Activated T-helper 1 cell treated with anti-CD3 and anti-CD28 coated beads, Interleukin-12 subunit alpha, Interleukin-12 subunit beta, Interleukin-2, Interleukin-4 antibody, amounts not matched to agents 30 ng/mL and 10 ng/mL and 1 ng/mL, durations not matched to agents 14 hours and 24 hours and 36 hours (primary cell): ENCODE data around the gene LMAN1. TPM values are rescaled to one million over a fixed set of nuclear protein-coding genes. Genes with fewer than 3 reads are reported as not detected.
A peak's percentile ranks its signal among the peaks of the same experiment; 100 is the strongest.

Experiments used
- DNase-seq: peaks from one replicate; pipeline ENCODE4 v3.0.0; 2021; ENCODE audit warnings: low spot score
- H3K27ac Mint-ChIP-seq: one replicate; pipeline ENCODE4 v1.8.0; 2021; ENCODE audit warnings: mild to moderate bottlenecking, mixed read lengths
- H3K27me3 Mint-ChIP-seq: one replicate; pipeline ENCODE4 v1.8.0; 2022; ENCODE audit warnings: mild to moderate bottlenecking, moderate library complexity, mixed read lengths; ENCODE audit not compliant: insufficient read depth
- H3K36me3 Mint-ChIP-seq: one replicate; pipeline ENCODE4 v1.8.0; 2021; ENCODE audit warnings: low read depth, mixed read lengths
- H3K4me1 Mint-ChIP-seq: one replicate; pipeline ENCODE4 v1.8.0; 2021; ENCODE audit warnings: low read depth, mixed read lengths
- H3K4me3 Mint-ChIP-seq: one replicate; pipeline ENCODE4 v1.8.0; 2021; ENCODE audit warnings: mild to moderate bottlenecking, moderate library complexity, mixed read lengths
- H3K9me3 Mint-ChIP-seq: one replicate; pipeline ENCODE4 v1.8.0; 2021; ENCODE audit warnings: mixed read lengths
- intact Hi-C: fragments of 100-400 bp; cut with micrococcal nuclease; formaldehyde crosslinking; loops from one replicate; pipeline ENCODE4 v1.15.1; 2024
- total RNA-seq: library from RNA; stranded (reverse); gene quantifications from 2 replicates; pipeline ENCODE4 v1.2.3, GENCODE V29; 2022

LMAN1 gene
- total RNA-seq, 1 donor from 2014 or later: 147 TPM

DNA sequence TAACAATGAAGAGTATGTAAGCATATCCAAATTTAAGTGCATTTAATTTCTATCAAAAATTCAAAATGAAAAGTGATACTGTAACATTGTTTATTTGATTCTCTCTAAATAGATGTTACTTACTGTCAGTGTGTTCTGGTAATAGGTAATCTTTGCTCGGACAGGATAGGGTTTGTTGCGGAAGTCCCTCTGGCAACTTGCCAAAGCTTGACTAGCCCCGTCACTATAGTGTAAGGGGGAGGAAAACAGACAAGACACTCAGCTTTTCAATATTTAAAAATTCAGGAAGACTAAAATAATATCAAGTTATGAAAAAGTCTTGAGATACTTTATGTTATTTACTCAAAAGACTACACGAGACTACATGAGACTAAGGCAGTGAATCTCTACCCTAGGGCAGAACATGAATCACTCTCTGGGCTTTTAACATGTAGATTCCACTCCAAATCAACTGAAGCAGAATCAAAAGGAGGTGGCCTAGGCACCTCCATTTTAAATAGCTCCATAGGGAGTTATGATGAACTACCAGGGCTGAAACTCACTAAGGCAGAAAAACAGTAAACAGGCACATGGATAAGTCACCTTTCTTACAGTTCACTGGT, 5.9 kb downstream of the LMAN1 start:
- Mint-ChIP-seq H3K27ac (peak overlapping the region; percentile 29), H3K27me3 (no peaks in the 10 kb centered on the region), H3K4me3 (no peak overlapping the region), H3K9me3 (no peaks in the 10 kb centered on the region), H3K36me3 (peaks cover 59% of the 10 kb centered on the region), H3K4me1 (peaks cover 67% of the 10 kb centered on the region)
- DNase-seq: no peak
- intact Hi-C loops: loop anchor here (10.0 kb wide), 1 partner anchor 808 kb away; no protein-coding TSS in a partner anchor

- H3K27me3 Mint-ChIP-seq: no peaks in the 10 kb centered on the region
- DNase-seq: no peak
- peaks cover 65% of the 10 kb centered on the region for H3K4me1 Mint-ChIP-seq
- no peaks in the 10 kb centered on the region for H3K9me3 Mint-ChIP-seq
- peaks cover 65% of the 10 kb centered on the region for H3K36me3 Mint-ChIP-seq
- intact Hi-C loops: loop anchor here (10.0 kb wide), 1 partner anchor 808 kb away; no protein-coding TSS in a partner anchor
- H3K27ac Mint-ChIP-seq: peak overlapping the region; percentile 33
- H3K4me3 Mint-ChIP-seq: no peak overlapping the region
These were observed 6.7 kb downstream of the LMAN1 start for GRCh38 chr18:59352250-59352855.

- DNase-seq: no peak
- Mint-ChIP-seq H3K27me3 (no peaks in the 10 kb centered on the region), H3K4me1 (peaks cover 56% of the 10 kb centered on the region), H3K4me3 (no peak overlapping the region), H3K9me3 (peaks cover 26% of the 10 kb centered on the region), H3K27ac (no peak overlapping the region), H3K36me3 (peaks cover 74% of the 10 kb centered on the region)
- intact Hi-C loops: no loop called here
These were observed 13.5 kb downstream of the LMAN1 start for GRCh38 chr18:59345556-59345955.

DNA sequence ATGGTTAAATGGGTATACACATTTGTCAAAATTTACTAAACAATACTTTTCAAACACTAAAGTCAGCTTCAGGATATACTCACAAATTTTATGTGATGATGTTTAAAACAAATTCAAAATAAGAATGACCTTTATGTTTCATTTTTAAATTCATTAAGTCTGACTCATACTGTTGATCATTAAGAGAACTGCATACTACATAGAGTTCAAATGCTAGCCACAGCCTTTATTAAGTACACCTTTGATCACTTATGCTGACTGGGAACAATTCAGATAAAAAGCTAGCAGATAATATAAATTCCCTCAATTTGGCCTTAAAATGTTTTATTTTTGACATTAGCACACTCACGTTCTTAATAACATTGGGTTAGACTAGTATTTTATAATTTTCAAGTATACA, 14.1 kb downstream of the LMAN1 start:
- intact Hi-C loops: no loop called here
- peaks cover 62% of the 10 kb centered on the region for H3K4me1 Mint-ChIP-seq
- peaks cover 27% of the 10 kb centered on the region for H3K9me3 Mint-ChIP-seq
- H3K36me3 Mint-ChIP-seq: peaks cover 79% of the 10 kb centered on the region
- H3K27me3 Mint-ChIP-seq: no peaks in the 10 kb centered on the region
- no peak overlapping the region for H3K27ac Mint-ChIP-seq
- H3K4me3 Mint-ChIP-seq: no peak overlapping the region
- DNase-seq: no peak

DNA sequence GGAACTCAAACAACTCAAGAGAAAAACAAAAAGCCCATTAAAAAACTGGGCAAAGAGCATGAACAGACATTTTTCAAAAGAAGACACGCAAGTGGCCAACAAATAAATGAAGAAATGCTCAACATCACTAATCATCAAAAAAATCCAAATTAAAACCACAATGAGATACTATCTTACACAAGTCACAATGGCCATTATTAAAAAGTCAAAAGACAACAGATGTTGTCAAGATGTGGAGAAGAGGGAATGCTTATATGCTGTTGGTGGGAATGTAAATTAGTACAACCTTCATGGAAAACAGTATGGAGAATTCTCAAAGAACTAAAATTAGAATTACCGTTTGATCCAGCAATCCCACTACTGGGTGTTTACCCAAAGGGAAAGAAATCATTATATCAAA, 15.1 kb downstream of the LMAN1 start:
- no peaks in the 10 kb centered on the region for H3K27me3 Mint-ChIP-seq
- DNase-seq: no peak
- H3K36me3 Mint-ChIP-seq: peaks cover 75% of the 10 kb centered on the region
- peaks cover 56% of the 10 kb centered on the region for H3K4me1 Mint-ChIP-seq
- H3K27ac Mint-ChIP-seq: no peak overlapping the region
- peaks cover 27% of the 10 kb centered on the region for H3K9me3 Mint-ChIP-seq
- intact Hi-C loops: no loop called here
- no peak overlapping the region for H3K4me3 Mint-ChIP-seq

- H3K36me3 Mint-ChIP-seq: peaks cover 81% of the 10 kb centered on the region
- no peaks in the 10 kb centered on the region for H3K27me3 Mint-ChIP-seq
- peaks cover 27% of the 10 kb centered on the region for H3K9me3 Mint-ChIP-seq
- H3K27ac Mint-ChIP-seq: peak overlapping the region; percentile 80
- H3K4me1 Mint-ChIP-seq: peaks cover 60% of the 10 kb centered on the region
- intact Hi-C loops: loop anchor here (1.0 kb wide), 1 partner anchor 17 kb away; no protein-coding TSS in a partner anchor
- H3K4me3 Mint-ChIP-seq: peak overlapping the region; percentile 56
- no peak for DNase-seq
These were observed 18.2 kb downstream of the LMAN1 start for GRCh38 chr18:59340817-59341216.

GRCh38 chr18:59340312-59340711, 18.8 kb downstream of the LMAN1 start:
- intact Hi-C loops: no loop called here
- peaks cover 64% of the 10 kb centered on the region for H3K4me1 Mint-ChIP-seq
- H3K27me3 Mint-ChIP-seq: no peaks in the 10 kb centered on the region
- DNase-seq: no peak
- peaks cover 27% of the 10 kb centered on the region for H3K9me3 Mint-ChIP-seq
- H3K36me3 Mint-ChIP-seq: peaks cover 81% of the 10 kb centered on the region
- H3K4me3 Mint-ChIP-seq: no peak overlapping the region
- peak overlapping the region; percentile 80 for H3K27ac Mint-ChIP-seq

- Mint-ChIP-seq H3K9me3 (no peaks in the 10 kb centered on the region), H3K36me3 (peaks cover 44% of the 10 kb centered on the region), H3K4me1 (peaks cover 16% of the 10 kb centered on the region), H3K4me3 (no peak overlapping the region), H3K27ac (no peak overlapping the region), H3K27me3 (no peaks in the 10 kb centered on the region)
- no peak for DNase-seq
- intact Hi-C loops: no loop called here
These were observed 26.1 kb downstream of the LMAN1 start for GRCh38 chr18:59332986-59333385.

- peaks cover 43% of the 10 kb centered on the region for H3K36me3 Mint-ChIP-seq
- no peaks in the 10 kb centered on the region for H3K27me3 Mint-ChIP-seq
- intact Hi-C loops: no loop called here
- H3K4me3 Mint-ChIP-seq: no peak overlapping the region
- no peaks in the 10 kb centered on the region for H3K9me3 Mint-ChIP-seq
- peaks cover 6% of the 10 kb centered on the region for H3K4me1 Mint-ChIP-seq
- DNase-seq: no peak
- no peak overlapping the region for H3K27ac Mint-ChIP-seq
These were observed 30.4 kb downstream of the LMAN1 start for GRCh38 chr18:59328683-59329082.

- H3K36me3 Mint-ChIP-seq: peaks cover 33% of the 10 kb centered on the region
- no peaks in the 10 kb centered on the region for H3K27me3 Mint-ChIP-seq
- H3K4me3 Mint-ChIP-seq: no peak overlapping the region
- H3K4me1 Mint-ChIP-seq: no peaks in the 10 kb centered on the region
- intact Hi-C loops: no loop called here
- no peaks in the 10 kb centered on the region for H3K9me3 Mint-ChIP-seq
- DNase-seq: no peak
- H3K27ac Mint-ChIP-seq: no peak overlapping the region
These were observed 33.1 kb downstream of the LMAN1 start for GRCh38 chr18:59325965-59326364.

DNA sequence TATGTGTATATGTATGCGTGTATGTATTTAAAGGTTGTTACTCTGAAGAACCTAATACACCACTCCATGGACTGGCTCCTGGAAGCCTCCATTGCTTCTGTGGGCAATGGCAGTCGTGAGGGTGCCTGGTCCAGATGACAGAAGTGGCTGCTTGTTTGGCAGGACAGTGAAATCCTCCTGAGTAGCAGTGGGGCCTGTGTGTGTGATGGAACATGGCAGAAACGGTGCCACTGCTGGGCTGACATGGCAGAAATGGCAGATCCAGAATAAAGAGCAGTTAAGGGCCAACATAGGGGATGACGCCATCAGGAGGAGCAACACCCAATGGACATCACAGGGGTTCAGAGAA, 34.5 kb downstream of the LMAN1 start:
- Mint-ChIP-seq H3K36me3 (peaks cover 33% of the 10 kb centered on the region), H3K4me1 (no peaks in the 10 kb centered on the region), H3K4me3 (no peak overlapping the region), H3K9me3 (no peaks in the 10 kb centered on the region), H3K27me3 (peaks cover 3% of the 10 kb centered on the region), H3K27ac (no peak overlapping the region)
- DNase-seq: no peak
- intact Hi-C loops: no loop called here

DNA sequence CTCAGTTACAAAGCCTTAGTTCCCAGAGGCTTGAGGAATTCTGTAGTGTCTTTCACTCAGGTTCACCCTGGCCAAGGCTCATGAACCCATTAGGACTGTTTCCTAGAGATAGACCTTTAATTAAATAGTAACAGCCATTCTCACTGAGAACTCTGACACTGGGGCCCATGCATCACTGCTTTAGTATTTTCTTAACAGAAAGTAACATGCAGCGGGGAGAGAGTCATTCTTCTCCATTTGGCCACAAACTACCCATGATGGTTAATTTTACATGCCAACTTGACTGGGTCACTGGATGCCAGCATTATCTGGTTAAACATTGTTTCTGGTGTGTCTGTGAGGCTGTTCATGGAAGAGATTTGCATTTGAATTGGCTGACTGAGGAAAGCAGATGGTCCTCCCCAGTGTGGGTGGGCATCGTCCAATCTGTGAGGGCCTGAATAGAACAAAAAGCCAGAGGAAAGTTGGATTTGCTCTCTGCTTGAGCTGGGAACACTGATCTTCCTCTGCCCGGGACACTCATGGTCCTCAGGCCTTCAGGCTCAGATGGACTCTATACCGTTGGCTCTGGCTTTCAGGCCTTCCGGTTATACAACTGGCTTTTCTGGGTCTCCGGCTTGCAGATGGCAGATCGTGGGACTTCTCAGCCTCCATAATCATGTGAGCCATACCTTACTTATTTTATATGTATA, 35.0 kb downstream of the LMAN1 start:
- no peak for DNase-seq
- peaks cover 5% of the 10 kb centered on the region for H3K27me3 Mint-ChIP-seq
- intact Hi-C loops: no loop called here
- no peak overlapping the region for H3K4me3 Mint-ChIP-seq
- H3K36me3 Mint-ChIP-seq: peaks cover 28% of the 10 kb centered on the region
- no peaks in the 10 kb centered on the region for H3K4me1 Mint-ChIP-seq
- H3K27ac Mint-ChIP-seq: no peak overlapping the region
- H3K9me3 Mint-ChIP-seq: no peaks in the 10 kb centered on the region

DNA sequence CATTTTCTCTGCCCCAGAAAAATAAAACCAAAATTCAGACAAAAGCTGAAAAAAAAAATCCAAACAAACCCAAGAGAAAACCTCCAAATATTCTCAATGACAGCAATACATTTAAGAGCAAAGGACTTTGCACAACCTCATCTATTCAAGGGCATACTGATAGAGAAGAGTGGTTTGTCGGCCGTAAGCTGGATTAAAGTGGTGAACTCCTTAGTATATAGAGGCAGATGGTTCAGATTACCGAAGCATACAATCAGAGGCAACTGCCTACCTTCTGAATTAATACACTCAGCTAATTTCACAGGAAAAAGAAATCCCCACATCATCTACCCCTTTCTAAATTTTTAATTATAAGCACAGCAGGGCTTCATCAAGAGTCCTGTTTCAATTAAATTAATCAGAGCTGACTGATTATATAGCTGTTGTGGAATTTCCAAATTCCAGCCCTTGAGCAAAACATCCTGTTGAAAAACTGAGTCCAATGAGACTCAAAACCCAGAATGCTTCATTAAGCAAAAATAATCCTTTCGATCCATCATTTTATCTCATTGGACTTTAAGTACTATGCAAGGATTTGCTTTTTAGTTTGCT, 40.5 kb downstream of the LMAN1 start, which contains the start of gene CPLX4:
TSS of gene CPLX4 (minus strand) at position 190 of the 591 bp plus-strand sequence. CDS start at position 3, 187 bp downstream.
- Mint-ChIP-seq H3K4me1 (no peaks in the 10 kb centered on the region), H3K27ac (no peak within 1 kb of the TSS), H3K36me3 (no peaks in the 10 kb centered on the region), H3K9me3 (no peaks in the 10 kb centered on the region), H3K27me3 (peaks cover 26% of the 10 kb centered on the region), H3K4me3 (no peak within 1 kb of the TSS)
- intact Hi-C loops: no loop called here
- no peak for DNase-seq
